HG02973 (cell line): ENCODE measurements around the gene PACC1.
A peak's percentile ranks its signal among the peaks of the same experiment; 100 is the strongest.

Experiments used
- ATAC-seq: cut with Tn5 transposase; IDR thresholded peaks from one replicate; pipeline ENCODE4 v1.9.1; 2021; ENCODE audit warnings: moderate library complexity; ENCODE audit not compliant: unreplicated experiment

The PACC1 gene

GRCh38 chr1:212414328-212415106 is at the start of gene PACC1:
TSS of gene PACC1 (minus strand) at chr1:212414886. CDS start at chr1:212414757, 129 bp downstream.
- ATAC-seq, result peak; percentile 94

DNA sequence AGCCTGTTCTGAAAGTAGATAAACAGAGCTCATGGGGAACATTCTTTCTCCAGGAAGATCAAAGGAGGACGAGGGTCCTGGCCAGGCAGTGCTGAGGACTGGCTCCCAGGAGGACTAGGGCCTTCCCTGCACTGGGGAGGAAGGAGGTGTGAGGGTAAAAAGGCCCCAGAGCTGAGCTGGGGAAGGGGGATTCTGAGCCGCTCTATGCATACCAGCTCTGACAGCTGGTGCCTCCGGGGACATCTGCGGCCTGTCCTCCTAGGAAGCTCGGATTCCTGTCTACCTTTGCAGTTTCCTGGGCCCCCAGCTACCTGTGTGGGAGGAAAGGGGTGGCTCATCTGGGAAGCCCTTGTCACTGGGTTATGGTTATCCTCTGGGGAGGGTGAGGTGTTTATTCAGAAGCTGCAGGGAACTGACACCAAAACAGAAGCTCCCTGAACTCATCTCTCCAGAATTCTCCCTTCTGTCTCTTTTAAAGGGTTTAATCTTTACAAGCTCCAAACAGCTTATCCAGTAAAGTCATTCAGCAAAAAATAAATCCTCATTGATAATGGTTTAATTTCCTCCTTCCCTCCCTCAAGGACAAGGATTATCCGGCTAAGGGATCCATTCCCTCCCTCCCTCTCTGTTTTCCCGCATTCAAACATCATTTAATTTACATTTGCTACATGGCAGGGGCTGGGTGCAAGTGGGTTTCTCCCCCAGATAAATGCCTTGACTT is 49.0 kb upstream of the PACC1 start:
- ATAC-seq, result no peak

GRCh38 chr1:212461916-212462660 is 47.4 kb upstream of the PACC1 start:
- no peak for ATAC-seq

GRCh38 chr1:212460376-212460775 is 45.7 kb upstream of the PACC1 start:
- ATAC-seq, result no peak

GRCh38 chr1:212459656-212460055 is 45.0 kb upstream of the PACC1 start:
- ATAC-seq, result no peak

DNA sequence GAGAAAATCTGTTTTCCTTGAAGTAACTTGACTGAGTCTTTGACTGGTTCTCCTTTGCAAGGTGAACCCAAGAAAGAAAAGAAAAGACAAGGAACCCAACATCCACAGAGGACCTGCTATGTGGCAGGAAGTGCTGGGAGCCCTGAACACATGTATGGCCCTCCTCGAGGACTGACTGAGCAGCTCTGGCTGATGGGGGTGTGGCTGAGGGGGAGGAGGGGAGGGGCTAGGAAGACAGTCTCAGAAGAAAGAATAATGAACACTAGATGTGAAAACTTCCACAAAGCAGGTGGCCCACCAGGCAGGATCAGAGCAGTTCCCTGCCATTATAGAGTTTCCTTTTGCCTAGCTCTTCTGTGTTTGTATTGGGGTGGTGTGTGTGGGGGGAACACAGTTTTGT is 44.1 kb upstream of the PACC1 start:
- ATAC-seq, result no peak

DNA sequence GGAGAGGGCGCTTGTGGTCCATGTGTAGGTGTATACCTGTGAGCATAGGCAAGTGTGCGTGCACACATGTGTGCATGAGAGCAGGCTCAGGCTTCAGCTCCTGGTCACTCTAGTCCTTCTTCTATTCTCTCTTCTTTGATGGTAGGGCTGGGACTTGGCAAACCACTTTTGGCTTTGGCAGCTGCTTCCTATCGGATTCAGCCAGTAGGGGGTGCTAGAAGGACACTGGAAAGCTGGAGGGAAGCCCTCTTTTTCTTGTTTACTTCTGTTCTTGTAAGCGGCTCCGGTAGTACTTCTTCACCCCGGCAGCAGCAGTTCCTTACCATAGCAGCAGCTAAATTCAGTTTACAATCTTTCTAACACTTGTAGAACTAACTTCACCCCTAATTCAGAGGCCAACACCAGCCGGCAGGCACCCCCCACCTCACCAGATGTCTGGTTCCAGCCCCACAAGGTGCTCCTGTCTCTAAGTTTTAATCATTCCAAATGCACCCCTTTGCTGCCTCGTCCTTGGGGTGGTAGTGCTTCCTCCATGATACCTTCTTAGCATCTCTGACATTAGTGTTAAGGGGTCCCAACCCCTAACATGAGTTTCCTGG is 43.2 kb upstream of the PACC1 start:
- no peak for ATAC-seq

- no peak for ATAC-seq
Measured at GRCh38 chr1:212455803-212456528, 41.3 kb upstream of the PACC1 start.

DNA sequence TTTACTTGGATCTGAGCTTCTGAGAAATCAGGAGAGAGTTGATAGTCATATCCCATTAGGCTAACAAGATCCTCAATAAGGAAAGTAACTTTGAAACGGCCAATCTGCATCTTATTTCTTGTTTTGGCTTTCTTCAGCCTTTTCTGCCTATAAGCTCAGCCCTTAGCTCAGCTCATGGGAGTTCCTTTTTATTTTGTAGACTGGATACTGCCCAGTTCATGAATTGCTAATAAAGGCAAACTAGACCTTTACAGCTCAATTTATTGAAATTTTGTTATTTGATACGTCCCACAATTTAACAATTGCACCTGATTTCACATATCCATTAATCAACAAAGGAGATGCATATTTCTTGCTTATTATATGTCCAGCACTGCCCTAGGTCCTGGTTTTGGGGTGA is 40.7 kb upstream of the PACC1 start:
- no peak for ATAC-seq

DNA sequence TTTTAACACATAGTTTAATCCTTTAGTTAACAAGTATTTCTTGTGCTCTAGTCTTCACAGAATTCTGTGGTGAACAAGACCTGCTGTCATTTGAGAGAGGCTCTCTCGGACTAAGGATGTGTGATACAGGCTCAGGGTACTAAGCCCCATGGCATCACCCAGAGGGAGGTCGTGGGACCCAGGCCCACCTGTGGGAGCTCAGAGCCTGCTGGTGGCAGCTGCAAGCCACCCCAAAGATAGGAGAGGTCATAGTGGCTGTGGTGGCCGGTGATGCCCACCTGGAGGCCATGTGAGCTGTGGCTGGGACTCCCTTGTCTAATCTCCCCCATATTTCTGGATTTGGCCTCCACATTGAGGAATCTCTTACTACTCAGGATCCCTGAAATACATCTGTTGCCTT is 40.1 kb upstream of the PACC1 start:
- no peak for ATAC-seq

DNA sequence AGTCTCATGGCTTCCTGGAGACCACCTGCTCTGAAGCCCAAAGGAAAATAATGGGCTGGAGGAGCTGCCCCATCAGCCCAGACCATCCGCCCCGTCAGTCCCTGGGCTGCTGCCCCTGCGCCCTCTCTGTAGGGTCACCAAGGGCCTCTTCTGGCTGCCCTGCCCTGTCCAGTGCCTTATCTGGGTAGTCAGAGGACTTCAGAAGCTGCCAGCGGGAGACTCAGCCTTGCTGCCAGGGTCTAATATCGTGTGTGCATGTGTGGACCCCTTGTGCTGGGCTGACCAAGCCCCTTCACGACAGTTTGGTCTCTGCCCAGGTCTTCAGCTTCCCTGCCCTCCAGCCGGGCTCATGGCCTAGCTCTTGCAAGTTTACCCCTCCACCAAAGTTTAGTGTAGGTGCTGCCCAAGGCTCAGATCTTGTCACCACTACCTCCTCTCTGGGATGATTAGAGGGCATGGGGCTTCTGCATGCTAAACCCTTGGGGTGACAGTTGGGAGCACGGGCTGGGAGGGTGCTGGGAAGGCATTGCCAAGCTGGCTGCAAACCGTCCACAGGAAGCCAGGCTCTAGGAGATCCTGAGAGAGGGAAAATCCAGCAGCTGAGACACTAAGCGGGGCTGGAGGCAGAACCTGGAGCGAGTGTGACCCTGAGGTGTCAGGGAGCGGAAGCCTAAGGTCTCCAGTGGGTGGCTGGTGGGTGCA is 38.6 kb upstream of the PACC1 start:
- no peak for ATAC-seq

- ATAC-seq, result no peak
Measured at GRCh38 chr1:212452323-212453155, 37.9 kb upstream of the PACC1 start.

DNA sequence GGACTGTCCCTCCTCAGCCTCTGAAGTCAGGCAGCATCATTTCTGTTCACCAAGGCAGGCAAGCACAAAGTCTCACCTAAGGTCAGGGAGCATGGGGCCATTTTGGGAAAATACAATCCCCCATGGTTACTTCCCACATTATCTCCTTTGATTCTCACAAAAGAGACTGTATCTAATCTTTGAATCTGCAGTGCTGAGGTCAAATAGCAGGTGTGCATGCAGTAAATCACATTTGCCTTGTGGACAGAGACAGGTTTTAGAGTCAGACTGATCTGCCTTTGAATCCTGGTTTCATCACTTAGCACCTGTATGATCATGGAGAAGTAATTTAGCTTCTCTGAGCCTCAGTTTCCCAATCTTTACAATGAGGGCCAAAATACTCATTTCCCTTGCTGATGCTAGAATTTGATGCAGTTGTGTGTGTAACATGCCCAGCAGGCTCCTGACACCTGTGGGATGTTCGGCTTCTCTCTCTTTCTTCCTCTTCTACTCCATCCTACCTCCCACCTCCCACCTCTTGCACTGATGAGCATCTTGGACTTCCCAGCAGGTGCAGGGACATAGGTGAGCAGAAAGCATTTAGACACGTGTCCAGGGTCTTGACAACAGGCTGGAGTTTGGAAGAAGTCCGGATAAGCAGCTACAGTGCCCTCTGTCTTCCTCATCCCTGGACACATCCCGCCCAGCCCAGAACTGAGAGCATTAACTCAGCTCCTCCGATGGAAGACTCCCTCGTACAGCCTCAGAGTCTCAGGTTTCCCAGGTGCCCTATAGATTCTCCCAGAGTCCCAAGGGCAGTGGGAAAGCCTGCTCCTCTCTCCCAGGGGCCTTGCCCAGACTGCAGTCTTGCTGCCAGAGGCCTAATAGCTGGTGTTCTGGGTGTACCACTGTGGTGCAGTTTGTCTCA is 37.0 kb upstream of the PACC1 start:
- ATAC-seq, result no peak

DNA sequence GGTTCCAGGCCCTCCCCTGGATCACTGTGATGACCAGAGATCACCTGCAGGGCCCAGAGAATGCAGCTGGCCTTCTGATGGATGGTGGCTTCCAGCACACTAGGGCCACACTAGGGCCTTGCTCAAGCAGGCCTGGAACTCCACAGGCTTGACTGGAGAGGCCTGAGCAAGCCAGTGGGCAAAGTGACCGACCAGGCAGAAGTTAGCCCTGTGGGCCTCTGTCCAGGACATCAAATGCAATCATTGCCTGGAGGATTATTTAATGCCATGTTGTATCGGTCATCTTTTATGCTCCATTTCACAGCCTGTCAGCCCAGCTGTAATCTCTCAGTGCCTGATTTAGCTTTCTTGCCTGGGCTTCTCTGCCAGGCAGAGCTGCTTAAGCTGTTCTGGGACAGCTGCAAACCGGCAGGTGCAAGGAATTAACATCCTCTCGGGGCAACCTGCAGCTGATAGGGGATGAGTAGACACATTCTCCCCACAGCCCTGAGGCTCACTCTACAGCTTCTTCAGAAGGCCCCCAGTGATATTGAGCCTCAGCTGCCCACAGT is 35.7 kb upstream of the PACC1 start:
- no peak for ATAC-seq

GRCh38 chr1:212447478-212447877 is 32.8 kb upstream of the PACC1 start:
- no peak for ATAC-seq

DNA sequence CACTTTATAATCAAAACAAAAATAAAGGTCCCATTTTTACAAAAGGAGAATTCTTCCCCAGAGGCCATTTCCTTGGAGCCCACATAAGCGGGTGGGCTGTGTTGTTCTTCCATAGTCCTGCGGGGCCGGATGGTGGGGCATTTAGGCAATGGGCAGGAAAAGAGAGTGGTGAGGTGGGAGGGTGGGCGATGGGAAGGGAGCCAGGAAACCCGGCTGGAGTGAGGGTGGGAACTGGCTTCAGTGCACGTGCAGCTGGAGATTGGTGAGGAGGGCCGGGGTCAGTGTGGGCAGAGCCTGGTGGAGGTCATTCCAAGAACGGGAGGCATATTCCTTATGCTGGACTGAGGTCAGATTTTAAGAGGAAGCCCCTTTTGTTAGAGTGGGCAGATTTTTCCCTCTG is 31.6 kb upstream of the PACC1 start:
- ATAC-seq, result no peak

DNA sequence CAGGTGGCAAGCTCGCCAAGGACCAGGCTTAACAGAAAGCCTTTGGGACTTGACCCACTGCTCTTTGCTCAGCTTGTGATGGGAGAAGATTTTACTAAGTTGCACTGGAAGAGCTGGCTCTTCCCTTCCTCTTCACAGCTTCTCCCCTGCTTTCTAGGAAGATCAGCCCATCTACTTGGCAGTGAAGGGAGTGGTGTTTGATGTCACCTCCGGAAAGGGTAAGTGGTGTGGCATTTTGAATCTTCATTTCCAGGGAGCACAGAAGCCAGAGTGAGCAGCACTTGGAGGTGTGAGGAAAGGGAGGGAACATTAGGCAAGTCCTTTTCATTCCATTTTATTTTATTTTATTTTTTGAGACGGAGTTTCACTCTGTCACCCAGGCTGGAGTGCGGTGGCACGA is 27.7 kb upstream of the PACC1 start:
- no peak for ATAC-seq

DNA sequence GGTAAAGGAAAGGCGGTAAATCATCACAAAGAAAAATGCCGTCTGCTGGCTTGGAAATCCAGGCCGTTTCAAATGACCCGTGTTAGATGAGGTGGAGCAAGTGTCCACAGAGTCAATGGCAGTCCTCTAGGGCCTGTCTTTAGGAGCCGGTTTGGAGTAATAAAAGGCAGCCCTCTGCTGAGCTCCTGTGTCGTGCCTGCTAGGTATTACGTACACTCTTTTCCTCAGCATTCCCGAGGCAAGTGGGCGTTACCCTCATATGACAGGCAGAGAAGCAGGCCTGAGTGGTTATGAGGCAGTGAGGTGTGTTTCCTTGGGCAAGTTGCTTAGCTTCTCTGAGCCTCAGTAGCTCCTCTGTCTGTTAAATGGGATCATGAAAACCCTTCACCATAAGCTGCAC is 25.7 kb upstream of the PACC1 start:
- no peak for ATAC-seq
